OCI-LY1 (cell line): ENCODE measurements around the gene PAFAH1B1.

ENCODE experiments used
- H2AFZ ChIP-seq: fragments of 200-600 bp; sonication (generic), shearing (Covaris generic); 2 replicates; pipeline ENCODE4 v1.6.0; 2014; ENCODE audit warnings: antibody characterized with exemption, mild to moderate bottlenecking, low read length
- H3F3A ChIP-seq: fragments of 200-600 bp; sonication (generic), shearing (Covaris generic); 2 replicates; pipeline ENCODE4 v1.6.0; 2014; ENCODE audit warnings: mild to moderate bottlenecking, antibody characterized with exemption, low read length, moderate library complexity; ENCODE audit not compliant: insufficient read depth
- H3K27ac ChIP-seq: fragments of 200-600 bp; sonication (generic); 2 replicates; pipeline ENCODE4 v1.5.1; 2014; ENCODE audit warnings: low read length, mixed run types, mild to moderate bottlenecking, low read depth; ENCODE audit not compliant: poor library complexity, severe bottlenecking
- H3K27me3 ChIP-seq: fragments of 200-600 bp; sonication (generic); 2 replicates; pipeline ENCODE4 v1.6.0; 2014; ENCODE audit warnings: antibody characterized with exemption, mild to moderate bottlenecking, low read length, moderate library complexity; ENCODE audit not compliant: insufficient read depth
- H3K36me3 ChIP-seq: fragments of 200-600 bp; sonication (generic); 2 replicates; pipeline ENCODE4 v1.6.1; 2014; ENCODE audit warnings: mild to moderate bottlenecking, antibody characterized with exemption, low read length, moderate library complexity, mixed read lengths; ENCODE audit not compliant: insufficient read depth
- H3K4me1 ChIP-seq: fragments of 200-600 bp; sonication (generic); 2 replicates; pipeline ENCODE4 v1.5.1; 2014; ENCODE audit warnings: mild to moderate bottlenecking, low read length, moderate library complexity; ENCODE audit not compliant: insufficient read depth, severe bottlenecking
- H3K4me2 ChIP-seq: fragments of 200-600 bp; sonication (generic), shearing (Covaris generic); 2 replicates; pipeline ENCODE4 v1.6.1; 2014; ENCODE audit warnings: low read length
- H3K4me3 ChIP-seq: fragments of 200-600 bp; sonication (generic); 2 replicates; pipeline ENCODE4 v1.5.1; 2014; ENCODE audit warnings: low read length, low read depth, mild to moderate bottlenecking, mixed read lengths; ENCODE audit not compliant: poor library complexity, severe bottlenecking
- H3K79me2 ChIP-seq: fragments of 200-600 bp; shearing (Covaris generic); 2 replicates; pipeline ENCODE4 v1.6.1; 2016; ENCODE audit warnings: mixed run types, low read length, mixed read lengths; ENCODE audit not compliant: insufficient read depth
- H3K9ac ChIP-seq: fragments of 200-600 bp; sonication (generic), shearing (Covaris generic); 2 replicates; pipeline ENCODE4 v1.6.1; 2014; ENCODE audit warnings: mild to moderate bottlenecking, low read length, mixed read lengths
- H3K9me2 ChIP-seq: fragments of 200-600 bp; sonication (generic), shearing (Covaris generic); 2 replicates; pipeline ENCODE4 v1.6.1; 2014; ENCODE audit warnings: low read depth, mild to moderate bottlenecking, low read length, mixed read lengths
- H3K9me3 ChIP-seq: fragments of 200-600 bp; shearing (Covaris generic); 2 replicates; pipeline ENCODE4 v1.6.1; 2014; ENCODE audit warnings: low read length, mixed read lengths
- H4K20me1 ChIP-seq: fragments of 200-600 bp; sonication (generic), shearing (Covaris generic); 2 replicates; pipeline ENCODE4 v1.6.0; 2016; ENCODE audit warnings: mild to moderate bottlenecking, low read length; ENCODE audit not compliant: insufficient read depth
- CTCF ChIP-seq: fragments of 200-600 bp; sonication (generic), shearing (Covaris generic); IDR thresholded peaks from 2 replicates; pipeline ENCODE4 v1.5.1; 2017; ENCODE audit warnings: mild to moderate bottlenecking, antibody characterized with exemption, low read length, moderate library complexity, mixed read lengths
- EZH2 ChIP-seq: fragments of 200-600 bp; sonication (generic), shearing (Covaris generic); IDR thresholded peaks from 2 replicates; pipeline ENCODE4 v1.8.0; 2017; ENCODE audit warnings: borderline replicate concordance, mixed run types, mild to moderate bottlenecking, antibody characterized with exemption, low read length, moderate library complexity, mixed read lengths

The PAFAH1B1 gene

GRCh38 chr17:2701996-2702741 is 108.7 kb downstream of the PAFAH1B1 start:
- no peak overlapping the region for H3K27ac ChIP-seq
- H4K20me1 ChIP-seq: no peaks in the 10 kb centered on the region
- H3K36me3 ChIP-seq: peaks cover 79% of the 10 kb centered on the region

GRCh38 chr17:2703181-2703580 is 109.7 kb downstream of the PAFAH1B1 start:
- Histone ChIP-seq H3K9me3 (no peaks in the 10 kb centered on the region), H3F3A (no peaks in the 10 kb centered on the region), H4K20me1 (no peaks in the 10 kb centered on the region), H3K27me3 (no peaks in the 10 kb centered on the region), H3K4me1 (peaks cover 5% of the 10 kb centered on the region), H3K27ac (no peak overlapping the region), H3K9me2 (no peaks in the 10 kb centered on the region), H3K9ac (no peak overlapping the region), H3K4me3 (no peak overlapping the region), H3K79me2 (peaks cover 31% of the 10 kb centered on the region), H3K4me2 (no peak overlapping the region), H2AFZ (no peak overlapping the region), H3K36me3 (peaks cover 70% of the 10 kb centered on the region)
- TF ChIP-seq EZH2: no peak
- TF ChIP-seq CTCF: no peak

More at GRCh38 chr17:2701996-2702741, 108.7 kb downstream of the PAFAH1B1 start:
- H3K4me2 ChIP-seq: no peak overlapping the region
- H2AFZ ChIP-seq: no peak overlapping the region
- no peaks in the 10 kb centered on the region for H3K9me2 ChIP-seq
- no peak overlapping the region for H3K9ac ChIP-seq
- H3K4me1 ChIP-seq: no peaks in the 10 kb centered on the region
- no peaks in the 10 kb centered on the region for H3K9me3 ChIP-seq
- H3F3A ChIP-seq: no peaks in the 10 kb centered on the region
- no peak for TF ChIP-seq EZH2
- no peak; the same call in 1 of the 2 replicates for TF ChIP-seq CTCF
- H3K27me3 ChIP-seq: no peaks in the 10 kb centered on the region
- no peak overlapping the region for H3K4me3 ChIP-seq
- H3K79me2 ChIP-seq: peaks cover 20% of the 10 kb centered on the region

GRCh38 chr17:2703606-2704005 is 110.2 kb downstream of the PAFAH1B1 start:
- H2AFZ ChIP-seq: no peak overlapping the region
- peaks cover 9% of the 10 kb centered on the region for H3K4me1 ChIP-seq
- no peak overlapping the region for H3K9ac ChIP-seq
- peaks cover 66% of the 10 kb centered on the region for H3K36me3 ChIP-seq
- no peaks in the 10 kb centered on the region for H3K9me2 ChIP-seq
- H3K27ac ChIP-seq: no peak overlapping the region
- no peak overlapping the region for H3K4me2 ChIP-seq
- no peaks in the 10 kb centered on the region for H3K27me3 ChIP-seq
- no peaks in the 10 kb centered on the region for H4K20me1 ChIP-seq
- no peaks in the 10 kb centered on the region for H3K9me3 ChIP-seq
- no peaks in the 10 kb centered on the region for H3F3A ChIP-seq
- no peak overlapping the region for H3K4me3 ChIP-seq
- peaks cover 35% of the 10 kb centered on the region for H3K79me2 ChIP-seq
- TF ChIP-seq EZH2: no peak
- TF ChIP-seq CTCF: no peak
